Regular cardiac myocyte (primary cell): ENCODE data around the gene GBP5. TPM values are rescaled to one million over a fixed set of nuclear protein-coding genes. Genes with fewer than 3 reads are reported as not detected.

ENCODE experiments used
- total RNA-seq: library from RNA; depleted of rRNA; stranded (reverse); fragments of >200 nt; gene quantifications from 2 replicates; pipeline ENCODE4 v1.2.3, GENCODE V29; 2014

GBP5 gene
- under 0.01 and 0.38 TPM in 2 replicates for total RNA-seq

GRCh38 chr1:89272269-89273041, at the start of gene GBP5:
Gene GBP5, minus strand, starts transcription at chr1:89272860. Its CDS starts 3,305 bp downstream, at chr1:89269555.

Other genes starting within 250 kb of the GBP5 start
- 24.2 and 63.6 TPM in 2 replicates for gene GBP3, start 250.0 kb downstream of the GBP5 start, total RNA-seq
- gene GBP1, start 207.7 kb downstream of the GBP5 start, total RNA-seq: 11.5 and 22.3 TPM in 2 replicates
- 10.9 and 52.1 TPM in 2 replicates for gene GBP2, start 146.7 kb downstream of the GBP5 start, total RNA-seq
- gene GBP7, start 96.9 kb downstream of the GBP5 start, total RNA-seq: not detected in 2 replicates
- 1.1 and 2.3 TPM in 2 replicates for gene GBP4, start 73.9 kb downstream of the GBP5 start, total RNA-seq
- under 0.01 TPM in 2 replicates for gene GBP6, start 91.2 kb upstream of the GBP5 start, total RNA-seq